Right ventricle myocardium superior (tissue), 1 donor: ENCODE data around the gene PPP1R36. TPM values are rescaled to one million over a fixed set of nuclear protein-coding genes. Genes with fewer than 3 reads are reported as not detected.
"Not testable (repeated sequence)": the region's sequence is repeated elsewhere in the genome, so short reads cannot be mapped to it uniquely, and the experiment has no call there.

ENCODE experiments used
- ATAC-seq: fragments of 200-7000 bp; cut with Tn5 transposase; one replicate; pipeline ENCODE4 v1.9.1; 2020; ENCODE audit warnings: mild to moderate bottlenecking; ENCODE audit not compliant: poor library complexity
- DNase-seq: peaks from one replicate; pipeline ENCODE4 v3.0.0-alpha.2; 2020
- intact Hi-C: fragments of 100-400 bp; cut with DNase I; formaldehyde crosslinking; loops from one replicate; pipeline ENCODE4 v1.11.2; 2022
- total RNA-seq: library from RNA; stranded (reverse); fragmentation: NEBNext Ultra II Directional; extraction: Animal tissue kit (Norgen Biotek cat#: 25700); gene quantifications from one replicate; pipeline ENCODE4 v1.2.1, GENCODE V29; 2021
- donor health status: DM: no; HTN: yes; CAD: no; lungs with severe emphysema.

The PPP1R36 gene
- total RNA-seq, 1 donor from 2014 or later, result 0.19 TPM

DNA sequence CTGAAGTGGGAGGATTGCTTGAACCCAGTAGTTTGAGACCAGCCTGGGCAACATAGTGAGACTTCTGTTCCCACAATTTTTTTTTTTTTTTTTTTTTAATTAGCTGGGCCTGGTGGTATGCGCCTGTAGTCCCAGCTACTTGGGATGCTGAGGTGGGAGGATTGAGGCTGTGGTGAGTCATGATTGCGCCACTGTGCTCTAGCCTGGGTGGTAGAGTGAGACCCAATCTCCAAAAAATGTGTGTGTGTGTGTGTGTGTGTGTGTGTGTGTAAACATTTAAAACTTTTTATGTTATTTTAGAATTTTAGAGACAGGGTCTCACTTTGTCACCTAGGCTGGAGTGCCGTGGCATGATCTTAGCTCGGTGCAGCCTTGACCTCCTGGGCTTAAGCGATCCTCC, 6.8 kb downstream of the PPP1R36 start:
- intact Hi-C loops, result no loop called here
- ATAC-seq (no peak), DNase-seq (no peak)

DNA sequence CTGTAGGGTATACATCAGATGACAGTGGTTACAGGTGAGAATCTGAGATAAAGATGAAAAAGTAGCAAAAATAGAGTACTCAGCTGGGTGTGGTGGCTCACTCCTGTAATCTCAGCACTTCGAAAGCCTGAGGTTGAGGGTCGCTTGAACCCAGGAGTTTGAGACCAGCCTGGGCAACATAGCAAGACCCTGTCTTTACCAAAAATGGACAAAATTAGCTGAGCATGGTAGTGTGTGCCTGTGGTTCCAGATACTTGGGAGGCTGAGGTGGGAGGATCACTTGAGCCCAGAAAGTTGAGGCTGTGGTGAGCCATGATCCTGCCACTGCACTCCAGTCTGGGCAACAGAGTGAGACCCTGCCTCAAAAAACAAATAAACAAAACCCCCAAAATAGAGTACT, 8.5 kb downstream of the PPP1R36 start:
- ATAC-seq, intact Hi-C loops: not testable (repeated sequence)

DNA sequence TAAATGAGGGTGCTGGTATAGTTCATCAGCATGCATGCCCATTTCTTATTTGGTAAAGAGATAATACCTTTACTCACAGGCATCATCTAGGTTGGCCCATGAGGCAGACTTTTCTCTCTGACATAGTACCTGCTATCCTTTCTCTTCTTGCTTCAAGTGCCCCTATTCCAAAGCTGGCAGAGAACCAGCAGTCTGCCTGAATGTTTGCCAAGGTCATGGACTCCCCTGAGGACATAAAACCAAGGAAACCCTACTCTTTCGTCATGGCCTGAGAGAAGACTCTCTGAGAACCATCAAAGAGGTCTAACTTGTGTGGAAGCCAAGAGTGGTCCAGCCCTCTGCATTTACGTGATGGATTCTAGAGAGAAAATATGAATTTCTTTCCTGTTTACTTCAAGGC, 11.9 kb downstream of the PPP1R36 start:
- no peak for DNase-seq
- ATAC-seq, result peak; percentile 26

More for the DNA sequence above, 8.5 kb downstream of the PPP1R36 start:
- DNase-seq, result not testable (repeated sequence)

DNA sequence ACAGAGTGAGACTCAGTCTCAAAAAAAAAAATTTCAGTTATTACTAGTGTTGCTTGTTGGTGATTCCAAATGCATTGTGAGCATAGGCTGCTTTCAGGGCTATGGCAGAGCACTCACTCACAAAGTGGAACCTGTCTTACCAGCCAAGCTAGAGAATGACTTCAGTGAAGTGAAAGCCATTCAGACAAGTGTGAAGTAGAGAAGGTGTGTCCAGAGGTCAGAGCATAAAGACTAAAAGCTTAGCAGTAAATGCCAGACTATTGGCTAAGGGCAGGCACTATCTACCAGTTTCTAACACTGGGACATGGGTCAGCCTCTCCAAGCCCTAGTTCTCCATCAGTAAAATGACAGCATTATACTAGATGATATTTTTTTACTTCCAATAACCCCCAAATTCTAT, 12.7 kb downstream of the PPP1R36 start:
- ATAC-seq, result peak; percentile 58
- intact Hi-C loops, result no loop called here
- DNase-seq, result no peak

More for the DNA sequence above, 11.9 kb downstream of the PPP1R36 start:
- intact Hi-C loops, result no loop called here

DNA sequence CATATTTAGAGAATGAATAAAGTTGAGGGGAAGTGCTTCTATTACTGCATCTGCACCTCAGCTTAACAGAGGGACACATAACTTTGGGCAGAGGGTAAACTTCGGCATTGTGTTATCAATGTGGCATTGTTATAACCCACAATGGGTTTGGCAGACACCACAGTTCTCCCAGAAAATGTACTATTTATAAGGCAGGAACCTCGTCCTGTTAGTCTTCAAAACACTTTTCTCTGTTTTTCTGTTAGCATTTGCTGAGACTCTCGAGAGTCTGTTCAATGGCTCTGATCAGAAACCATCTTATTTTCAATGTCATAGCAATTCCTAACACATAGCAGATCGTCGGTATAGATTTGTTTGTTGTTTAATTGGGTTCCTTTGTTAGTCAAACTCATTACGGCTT, 13.9 kb downstream of the PPP1R36 start:
- ATAC-seq (no peak), DNase-seq (no peak)
- intact Hi-C loops, result no loop called here

DNA sequence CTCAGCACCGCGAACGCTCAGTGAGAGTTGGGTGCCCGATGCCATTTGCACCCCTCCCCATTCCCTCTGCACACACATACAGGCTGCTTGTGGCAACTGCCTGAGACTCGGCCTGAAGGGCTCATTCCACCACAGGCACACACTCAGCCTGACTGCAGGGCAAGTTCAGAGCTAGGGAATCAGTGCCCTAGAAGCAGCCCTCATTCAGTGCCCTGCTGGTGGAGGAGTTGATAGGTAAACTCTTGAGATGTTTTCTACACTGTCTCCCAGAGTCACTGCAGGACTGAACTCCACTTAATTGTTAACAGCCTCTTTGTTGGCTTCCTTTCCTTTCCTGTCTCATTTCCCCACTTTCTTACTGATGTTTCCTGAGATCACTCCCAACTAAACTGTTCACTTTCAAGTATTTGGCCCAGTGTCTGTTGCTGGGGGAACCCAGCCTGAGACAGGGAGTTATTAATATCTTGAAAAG, 16.9 kb downstream of the PPP1R36 start:
- intact Hi-C loops, result no loop called here
- ATAC-seq, result no peak
- no peak for DNase-seq

DNA sequence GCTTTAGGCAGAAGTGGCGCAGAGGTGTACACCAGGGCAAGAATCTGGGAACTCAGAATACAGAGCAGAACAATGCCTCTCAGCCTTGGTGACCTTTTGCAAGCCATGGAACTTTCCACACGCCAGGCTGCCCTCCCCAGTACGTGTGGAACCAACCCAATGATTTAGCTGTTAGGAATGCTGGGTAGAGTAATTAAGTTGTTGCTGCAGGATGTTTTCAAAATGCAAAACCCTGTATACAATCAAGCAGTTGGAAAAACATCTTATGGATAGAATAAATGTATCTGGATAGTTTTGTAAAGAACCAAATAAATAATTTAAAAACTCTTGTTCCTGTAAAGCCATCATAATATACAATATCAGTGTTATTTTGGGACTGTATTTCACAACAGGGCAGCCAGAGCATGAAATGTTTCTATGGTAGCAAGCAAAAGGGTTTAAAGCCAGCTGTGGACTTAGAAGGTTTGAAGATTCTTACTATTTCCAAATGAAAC, 19.4 kb downstream of the PPP1R36 start:
- peak; percentile 96 for ATAC-seq
- intact Hi-C loops, result no loop called here
- peak; percentile 70 for DNase-seq

DNA sequence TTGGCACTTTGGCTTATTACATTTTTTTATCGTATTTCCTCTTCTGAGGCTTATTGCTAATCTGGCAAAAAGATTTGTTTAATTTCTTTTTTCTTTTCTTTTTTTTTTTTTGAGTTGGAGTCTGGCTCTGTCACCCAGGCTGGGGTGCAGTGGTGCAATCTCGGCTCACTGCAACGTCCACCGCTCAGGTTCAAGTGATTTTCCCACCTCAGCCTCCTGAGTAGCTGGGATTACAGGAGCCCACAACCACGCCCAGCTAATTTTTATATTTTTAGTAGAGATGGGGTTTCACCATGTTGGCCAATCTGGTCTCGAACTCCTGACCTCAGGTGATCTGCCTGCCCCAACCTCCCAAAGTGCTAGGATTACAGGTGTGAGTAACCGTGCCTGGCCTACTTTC, 19.9 kb downstream of the PPP1R36 start:
- peak; percentile 20 for ATAC-seq
- DNase-seq, intact Hi-C loops: not testable (repeated sequence)

DNA sequence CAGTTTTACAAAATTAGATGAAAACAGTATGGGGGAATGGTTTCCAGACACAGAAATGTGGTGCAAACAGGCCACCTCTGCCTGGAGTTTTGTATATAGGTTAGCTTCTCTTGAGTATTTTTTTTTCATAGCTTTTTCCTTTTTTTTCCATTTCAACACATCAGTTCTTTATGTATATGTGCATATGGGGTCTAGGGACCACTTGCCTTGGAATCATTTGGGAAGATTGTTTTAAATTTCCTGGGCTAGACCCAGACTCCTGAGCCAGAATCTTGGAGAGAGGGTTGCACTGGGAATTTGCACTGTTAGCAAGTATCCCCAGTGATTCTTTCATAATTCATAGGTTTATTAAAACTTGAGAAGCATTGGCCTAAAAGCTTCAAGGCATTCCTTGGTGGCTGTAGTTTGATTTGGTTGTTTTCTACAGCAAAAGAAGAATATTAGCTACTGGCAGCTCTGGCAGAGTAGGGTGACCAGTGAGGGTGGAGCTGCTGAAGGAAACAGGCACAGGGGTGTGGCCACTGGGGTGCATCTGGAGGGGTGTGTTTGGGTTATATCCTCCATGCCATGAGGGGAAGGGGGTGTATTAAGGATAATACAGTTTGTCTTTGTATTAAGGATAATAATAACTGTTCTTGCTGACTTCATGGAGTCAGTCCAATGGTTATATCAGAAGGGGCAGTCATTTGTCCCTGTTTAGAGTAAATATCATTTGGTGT, 22.8 kb downstream of the PPP1R36 start:
- DNase-seq (no peak), ATAC-seq (peak; percentile 34)

DNA sequence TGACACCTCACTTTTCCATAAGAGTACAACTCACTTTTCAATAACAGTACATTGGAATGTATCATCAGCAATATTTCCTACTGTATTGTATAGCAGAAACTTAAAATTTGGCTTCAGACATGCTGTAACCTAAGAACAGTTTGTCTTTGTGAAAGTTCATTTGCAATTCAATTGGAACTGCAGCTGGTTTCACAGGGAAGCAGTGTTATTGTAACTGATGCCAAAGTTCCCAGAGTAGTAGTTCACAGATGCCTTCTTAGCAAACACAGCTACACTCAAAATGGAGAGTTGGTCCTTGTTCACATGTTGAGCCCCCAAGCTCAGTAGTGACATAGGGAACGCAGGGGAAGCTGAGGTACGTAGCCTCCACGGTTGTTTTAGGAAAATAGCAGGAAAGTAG, 23.3 kb downstream of the PPP1R36 start:
- DNase-seq, result no peak
- ATAC-seq, result peak; percentile 21
- intact Hi-C loops, result no loop called here

More for the DNA sequence above, 22.8 kb downstream of the PPP1R36 start:
- intact Hi-C loops, result no loop called here

DNA sequence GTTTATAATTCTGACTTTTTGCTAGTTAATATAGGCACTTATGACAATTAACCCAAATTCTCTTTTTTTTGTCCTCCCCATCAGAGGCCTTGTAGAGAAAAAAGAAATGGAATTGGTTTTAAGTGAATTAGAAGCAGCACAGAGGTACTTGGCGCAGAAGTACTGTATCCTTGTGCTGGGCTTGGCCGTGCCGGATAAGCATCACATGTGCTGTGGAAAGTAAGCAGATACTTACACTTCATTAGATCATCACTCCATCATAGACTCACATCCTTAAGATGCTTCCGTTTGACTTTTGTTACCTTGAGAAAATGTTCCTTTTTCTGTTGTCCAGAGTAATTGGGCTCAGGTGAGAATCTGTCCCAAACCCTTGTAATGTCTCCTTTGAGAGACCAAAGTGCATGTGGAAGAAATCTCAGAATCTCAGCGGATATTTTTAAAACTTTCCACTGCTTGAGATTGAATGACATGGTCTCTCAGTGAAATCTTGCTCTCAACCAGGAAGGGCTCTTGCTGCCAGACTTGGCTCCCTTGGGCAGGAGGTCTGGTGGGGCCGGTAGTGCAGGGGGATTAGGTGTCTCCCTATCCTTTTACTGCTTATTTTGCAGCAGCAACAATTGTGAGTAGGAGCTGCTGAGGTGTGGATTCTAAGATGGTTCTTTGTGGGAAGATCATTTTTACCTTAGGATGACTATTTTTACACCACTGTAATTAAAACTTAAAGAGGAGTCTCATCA, 24.8 kb downstream of the PPP1R36 start:
- intact Hi-C loops, result no loop called here
- ATAC-seq, result no peak
- no peak for DNase-seq

DNA sequence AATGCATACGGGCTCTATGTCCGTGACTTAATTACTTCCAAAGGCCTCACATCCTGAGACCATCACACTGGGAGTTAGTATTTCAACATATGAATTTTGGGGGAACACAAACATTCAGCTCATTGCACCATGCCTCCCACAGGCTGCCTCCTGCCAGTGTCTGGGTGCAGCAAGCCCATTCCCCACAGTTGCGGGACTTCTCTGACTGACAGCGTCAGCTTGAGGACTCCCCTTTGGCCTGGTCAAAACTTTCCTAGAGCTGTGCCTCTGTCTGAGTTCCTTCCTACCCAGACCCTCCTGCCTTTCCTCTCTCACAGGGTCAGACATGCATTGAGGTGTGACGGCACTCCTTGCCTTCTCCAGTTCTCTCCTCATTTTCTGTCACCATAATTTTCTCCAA, 27.4 kb downstream of the PPP1R36 start:
- intact Hi-C loops, result no loop called here
- no peak for DNase-seq
- ATAC-seq, result no peak

DNA sequence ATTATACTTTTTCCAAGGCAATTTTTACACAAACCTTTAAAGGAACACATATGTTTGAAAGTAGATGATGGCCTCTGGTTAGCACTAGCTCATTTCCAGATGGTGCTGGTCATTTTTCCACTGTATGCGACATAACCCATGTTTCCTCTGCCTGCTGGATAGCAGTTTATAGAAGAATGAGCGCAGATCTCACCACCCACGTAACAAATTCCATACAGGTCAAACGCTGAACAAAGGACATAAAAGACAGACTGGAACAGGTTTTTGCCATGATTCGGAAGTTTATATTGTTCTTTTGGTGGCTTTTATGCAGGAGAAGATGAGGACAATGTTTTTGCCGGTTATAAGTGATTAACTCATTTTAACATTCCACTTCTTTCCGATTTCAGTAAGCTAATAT, 30.7 kb downstream of the PPP1R36 start:
- intact Hi-C loops, result no loop called here
- no peak for ATAC-seq

DNA sequence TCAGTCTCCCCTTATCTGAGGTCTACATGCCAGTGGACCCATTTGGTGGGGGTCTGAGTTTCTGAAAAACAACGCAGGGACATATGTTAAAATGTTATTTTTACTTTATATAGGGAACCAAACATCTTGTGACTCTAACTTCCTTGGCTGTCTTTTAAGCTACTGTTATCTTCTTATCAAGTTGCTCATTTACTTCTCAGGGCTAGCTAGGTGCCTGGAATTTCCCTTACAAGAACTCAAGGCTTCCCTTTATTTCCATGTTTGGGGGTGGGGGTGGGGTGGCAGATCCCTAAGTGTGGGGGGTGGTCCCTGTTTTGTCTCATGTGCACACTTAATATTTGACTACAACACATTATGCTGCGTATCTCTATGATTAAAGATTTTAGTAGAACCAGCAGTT, 31.6 kb downstream of the PPP1R36 start:
- no peak for ATAC-seq
- DNase-seq, result no peak
- intact Hi-C loops, result no loop called here

More for the DNA sequence above, 30.7 kb downstream of the PPP1R36 start:
- DNase-seq, result no peak

DNA sequence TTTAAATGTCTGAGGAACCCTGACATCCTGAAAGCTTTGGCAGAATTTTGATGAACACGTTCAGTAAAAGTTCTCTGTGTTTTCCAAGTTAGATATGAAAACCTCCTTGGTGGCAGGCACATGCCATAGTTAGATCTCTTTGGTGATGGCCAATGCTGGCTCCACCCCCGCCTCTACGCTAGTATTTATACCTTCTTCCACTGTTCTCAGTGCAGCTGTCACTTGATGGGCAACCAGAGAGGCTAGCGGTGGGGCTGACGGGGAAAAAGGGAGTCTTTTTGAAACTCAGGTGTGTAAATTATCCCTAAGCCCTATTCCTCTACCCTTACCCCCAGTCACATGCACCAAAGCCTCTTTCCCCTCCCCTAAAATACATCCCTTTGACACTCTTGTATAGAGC, 32.1 kb downstream of the PPP1R36 start:
- ATAC-seq, result no peak
- no peak for DNase-seq
- intact Hi-C loops, result no loop called here

DNA sequence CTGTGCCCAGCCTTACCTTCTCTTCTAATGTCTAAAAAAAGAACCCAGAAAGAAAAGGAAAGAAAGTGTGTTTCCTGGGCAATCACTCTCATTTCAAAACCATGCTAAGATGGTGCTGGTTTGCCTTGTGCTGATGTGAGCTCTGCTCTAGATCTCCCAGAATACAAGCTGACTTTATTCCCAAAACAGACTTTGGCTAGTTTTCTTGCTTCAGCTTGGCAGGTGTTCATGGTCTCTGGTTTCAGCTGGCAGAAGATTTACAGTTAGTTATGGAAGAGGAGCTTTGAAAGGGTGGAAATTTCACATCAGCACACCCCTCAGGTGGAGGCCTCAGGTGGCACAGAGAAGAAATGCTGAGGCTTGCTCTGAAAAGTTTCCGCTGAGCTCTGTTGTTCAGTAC, 34.4 kb downstream of the PPP1R36 start:
- no peak for ATAC-seq
- intact Hi-C loops, result no loop called here
- no peak for DNase-seq

DNA sequence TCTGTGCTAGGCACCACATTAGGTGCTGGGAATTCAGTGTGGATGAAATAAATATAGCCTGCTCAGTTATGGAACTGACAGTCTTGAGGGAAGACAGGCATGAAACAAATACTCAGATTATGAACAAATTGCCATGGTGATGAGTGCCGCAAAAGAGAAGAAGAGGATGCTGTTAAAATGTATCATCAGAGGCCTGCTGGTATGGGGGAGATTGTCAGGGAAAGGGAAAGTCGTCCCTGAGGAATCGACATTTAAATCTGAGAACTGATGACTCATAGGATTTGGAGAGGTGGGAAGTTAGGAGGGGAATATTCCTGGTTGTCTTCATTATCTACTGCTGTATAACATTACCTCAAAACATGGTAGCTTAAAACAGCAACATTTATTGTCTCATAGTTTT, 42.0 kb downstream of the PPP1R36 start:
- intact Hi-C loops, result no loop called here
- ATAC-seq (no peak), DNase-seq (no peak)

DNA sequence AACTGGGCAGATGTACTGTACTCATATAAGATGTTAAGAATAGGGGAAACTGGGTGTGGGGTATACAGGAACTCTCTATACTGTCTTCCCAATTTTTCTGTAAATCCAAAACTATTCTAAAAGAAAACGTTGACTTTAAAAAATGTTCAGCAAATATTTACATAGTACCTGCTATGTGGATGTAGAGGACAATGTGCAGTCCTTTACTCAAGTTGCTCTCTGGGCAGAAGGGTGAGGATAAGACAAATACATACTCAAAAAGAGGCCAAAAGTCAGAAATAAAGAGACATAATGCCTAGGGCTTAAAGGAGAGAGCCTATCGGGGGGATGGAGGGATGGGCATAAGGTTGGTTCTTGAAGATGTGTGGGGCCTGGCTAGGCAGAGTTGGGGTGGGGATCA, 44.7 kb downstream of the PPP1R36 start:
- no peak for ATAC-seq
- DNase-seq, result no peak
- intact Hi-C loops, result no loop called here

DNA sequence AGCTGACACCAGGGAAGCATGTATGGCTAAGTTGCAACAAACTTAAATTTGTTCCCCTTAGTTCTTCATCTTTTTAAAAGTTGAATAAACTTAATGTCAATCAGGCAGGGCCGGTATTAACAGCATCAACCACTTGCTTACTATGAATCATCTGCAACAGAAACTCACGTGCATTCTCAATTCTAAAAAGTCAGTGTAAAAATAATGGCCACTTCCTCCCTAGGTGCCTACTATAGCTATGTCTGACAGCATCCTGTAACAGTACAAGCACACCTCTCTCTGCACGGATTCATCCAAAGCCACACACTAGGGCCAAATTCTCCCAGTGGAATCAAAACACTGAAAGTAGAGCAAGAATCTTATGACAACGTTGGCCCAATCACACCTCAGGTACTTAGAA, 48.6 kb downstream of the PPP1R36 start:
- intact Hi-C loops, result no loop called here
- ATAC-seq, result no peak

DNA sequence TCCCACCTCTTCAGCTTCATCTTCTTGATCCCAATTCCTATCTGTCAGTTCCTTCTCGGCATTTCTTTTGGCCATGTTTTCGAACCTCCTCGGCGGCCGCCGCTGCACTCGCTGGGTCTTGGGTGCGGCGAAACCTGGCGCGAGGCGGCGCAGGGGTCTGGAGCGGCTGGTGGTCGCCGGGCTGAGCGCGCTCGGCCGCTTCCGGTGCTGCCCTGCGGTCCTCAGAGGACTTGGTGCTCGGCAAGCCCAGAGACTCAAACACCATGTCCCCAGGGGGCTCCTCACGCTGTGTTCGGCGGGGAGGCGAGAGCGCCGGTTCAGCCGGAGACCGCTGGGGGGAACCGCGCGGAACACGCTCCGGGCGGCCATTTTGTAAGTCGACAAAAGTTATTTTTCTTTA, 51.8 kb downstream of the PPP1R36 start:
- intact Hi-C loops, result no loop called here
- ATAC-seq (no peak), DNase-seq (no peak)

More for the DNA sequence above, 48.6 kb downstream of the PPP1R36 start:
- DNase-seq, result no peak
